Activated CD4-positive, alpha-beta T cell treated with anti-CD3 and anti-CD28 coated beads for 48 hours (primary cell): Measurements from ENCODE around the gene AKR1C2.
"Not testable (repeated sequence)": the region's sequence is repeated elsewhere in the genome, so short reads cannot be mapped to it uniquely, and the experiment has no call there.

Source experiments
- DNase-seq: peaks from one replicate; pipeline ENCODE4 v3.0.0-alpha.2; 2020

The AKR1C2 gene

DNA sequence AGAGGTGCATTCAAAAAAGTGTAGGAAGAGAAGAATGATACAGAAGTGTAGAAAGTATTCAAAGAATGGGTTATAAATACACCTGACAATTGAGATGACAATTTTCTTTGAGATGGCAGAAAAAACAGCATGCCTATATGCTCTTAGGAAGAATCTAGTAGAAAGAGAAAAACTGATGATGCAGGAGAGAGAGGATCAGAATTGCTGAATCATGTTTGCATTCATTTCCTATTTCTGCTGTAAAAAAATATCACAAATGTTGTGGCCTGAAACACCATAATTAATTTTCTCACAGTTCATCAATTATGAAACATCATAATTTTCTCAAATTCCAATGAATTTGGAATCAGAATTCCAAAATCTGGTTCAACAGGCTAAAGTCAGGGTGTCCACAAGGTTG, 50.3 kb downstream of the AKR1C2 start:
- DNase-seq, result no peak

DNA sequence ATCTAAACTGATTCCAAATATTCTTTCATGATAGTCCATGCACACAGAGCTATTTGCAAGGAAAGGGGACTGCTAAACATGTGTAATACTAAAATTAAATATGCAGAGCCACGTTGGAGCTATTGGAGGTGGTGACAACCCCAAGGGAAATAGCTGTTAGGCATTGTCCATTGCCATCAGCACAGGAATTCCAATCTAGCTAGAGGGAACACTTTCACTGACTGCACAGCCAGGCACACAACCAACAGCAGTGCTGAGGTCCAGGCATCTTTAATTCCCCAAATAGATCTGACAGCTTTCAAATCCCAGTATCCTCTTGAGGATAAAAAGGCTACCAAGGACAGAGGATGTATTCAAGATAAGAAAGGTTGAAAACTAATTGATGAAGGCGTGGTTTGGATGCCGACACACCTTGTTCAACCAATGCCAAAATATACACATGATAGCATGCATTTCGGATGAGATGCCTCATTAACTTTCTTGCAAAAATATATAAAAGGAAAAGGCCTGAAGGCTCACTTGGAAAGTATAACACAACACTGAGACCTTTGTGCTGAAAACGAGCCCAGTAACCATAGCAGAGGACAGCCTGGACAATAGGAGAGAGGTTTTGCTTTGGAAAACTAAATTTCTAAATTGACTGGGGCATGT, 52.0 kb downstream of the AKR1C2 start:
- not testable (repeated sequence) for DNase-seq

DNA sequence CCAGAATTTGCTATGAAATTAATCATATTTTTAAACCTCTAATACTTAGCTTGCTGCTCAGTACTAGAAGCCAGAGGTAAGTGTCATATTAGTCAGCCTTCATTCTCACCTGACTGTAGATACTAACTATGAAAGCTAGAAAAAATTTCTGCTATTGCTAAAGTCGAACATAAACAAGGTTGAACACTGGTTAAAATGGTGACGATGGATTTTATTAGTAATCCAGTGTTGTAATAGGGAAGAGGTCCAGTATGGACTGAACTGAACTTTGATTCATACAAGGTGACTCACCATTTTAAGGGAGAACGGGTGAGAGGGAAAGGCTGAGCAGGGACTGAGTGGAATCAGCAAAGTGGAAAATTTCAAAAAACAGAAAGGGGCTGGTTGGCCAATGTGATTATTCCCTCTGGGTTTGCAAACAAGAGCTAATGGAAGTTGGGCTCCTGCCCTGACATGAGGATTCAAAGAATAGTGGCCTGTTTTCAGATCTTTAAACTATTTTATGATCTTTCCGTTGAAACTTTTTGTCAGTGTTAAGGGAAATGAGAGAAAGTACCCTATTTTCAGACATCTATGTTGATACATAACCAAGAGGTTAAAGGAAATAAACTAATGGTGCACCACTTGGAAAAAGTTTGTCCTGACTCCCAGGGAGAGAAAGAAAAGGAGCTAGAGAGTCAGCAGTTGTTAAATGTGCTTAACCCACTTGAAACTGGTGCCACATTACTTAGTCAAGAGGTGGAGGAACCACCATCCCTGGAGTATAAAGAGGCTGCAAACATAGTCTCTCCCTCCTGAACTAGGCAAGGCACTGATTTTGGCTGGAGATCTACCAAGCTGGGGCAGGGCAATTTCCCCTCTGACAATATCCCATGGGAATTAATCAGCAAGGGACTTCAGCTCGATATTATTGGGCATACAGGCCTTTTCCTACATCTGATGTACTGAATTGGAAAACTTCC, 55.7 kb downstream of the AKR1C2 start:
- no peak for DNase-seq

DNA sequence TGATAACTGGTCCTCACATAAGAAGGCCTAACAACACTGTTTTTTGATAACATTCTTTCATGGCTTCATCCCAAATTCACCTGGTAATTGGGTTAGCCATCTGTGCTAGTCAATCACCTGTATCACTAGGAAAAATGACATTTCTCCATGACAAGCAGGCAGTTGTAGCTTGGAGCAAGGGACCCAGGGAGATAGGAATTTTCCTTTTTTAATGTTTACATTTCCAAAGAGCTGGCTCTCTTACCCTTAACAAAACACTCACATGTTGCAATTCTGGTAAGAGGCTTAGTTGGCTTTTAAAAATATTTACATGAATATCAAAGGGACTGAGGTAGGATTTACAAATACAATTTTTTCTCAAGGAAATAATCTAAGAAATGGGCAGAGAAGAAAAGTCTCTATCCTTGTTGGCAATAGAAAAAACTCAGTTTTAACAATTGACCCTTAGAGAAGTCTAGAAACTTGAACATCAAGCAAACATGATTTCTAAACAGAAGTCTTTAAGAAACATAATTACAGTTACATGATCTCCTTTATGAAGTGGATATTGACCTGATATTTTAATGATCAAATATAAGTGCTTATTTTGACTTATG, 56.5 kb downstream of the AKR1C2 start:
- no peak for DNase-seq

DNA sequence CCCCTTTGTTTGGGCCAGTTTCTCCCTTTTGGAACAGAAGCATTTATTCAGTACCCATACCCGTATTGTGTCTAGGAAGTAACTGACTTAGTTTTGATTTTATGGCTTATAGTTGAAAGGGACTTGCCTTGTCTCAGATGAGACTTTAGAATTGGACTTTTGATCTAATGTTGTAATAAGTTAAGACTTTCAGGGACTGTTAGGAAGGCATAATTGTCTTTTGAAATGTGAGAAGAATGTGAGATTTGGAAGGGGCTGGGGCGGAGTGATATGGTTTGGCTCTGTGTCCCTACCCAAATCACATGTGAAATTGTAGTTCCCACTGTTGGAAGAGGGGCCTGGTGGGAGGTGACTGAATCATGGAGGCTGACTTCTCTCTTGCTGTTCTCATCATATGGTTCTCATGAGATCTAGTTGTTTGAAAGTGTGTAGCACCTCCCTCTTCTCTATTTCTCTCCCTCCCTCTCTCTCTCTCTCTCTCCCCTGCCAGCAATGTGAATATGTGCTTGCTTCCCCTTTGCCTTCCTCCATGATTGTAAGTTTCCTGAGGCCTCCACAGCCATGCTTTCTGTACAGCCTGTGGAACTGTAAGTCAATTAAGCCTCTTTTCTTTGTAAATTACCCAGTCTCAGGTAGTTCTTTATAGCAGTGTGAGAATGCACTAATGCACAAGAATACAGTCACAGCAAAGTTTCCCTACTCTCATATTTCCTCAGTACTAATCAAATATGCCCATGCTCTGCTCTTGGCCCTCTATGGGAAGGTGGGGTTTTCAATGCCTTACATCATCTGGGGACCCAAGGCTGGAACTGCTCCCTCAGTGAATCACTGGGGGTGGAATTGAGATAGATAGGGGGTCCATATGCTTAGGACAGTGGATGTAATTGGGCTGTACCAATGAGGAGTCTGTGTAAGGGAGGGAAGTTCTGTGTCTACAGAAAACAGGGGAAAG, 57.6 kb downstream of the AKR1C2 start:
- DNase-seq, result no peak

DNA sequence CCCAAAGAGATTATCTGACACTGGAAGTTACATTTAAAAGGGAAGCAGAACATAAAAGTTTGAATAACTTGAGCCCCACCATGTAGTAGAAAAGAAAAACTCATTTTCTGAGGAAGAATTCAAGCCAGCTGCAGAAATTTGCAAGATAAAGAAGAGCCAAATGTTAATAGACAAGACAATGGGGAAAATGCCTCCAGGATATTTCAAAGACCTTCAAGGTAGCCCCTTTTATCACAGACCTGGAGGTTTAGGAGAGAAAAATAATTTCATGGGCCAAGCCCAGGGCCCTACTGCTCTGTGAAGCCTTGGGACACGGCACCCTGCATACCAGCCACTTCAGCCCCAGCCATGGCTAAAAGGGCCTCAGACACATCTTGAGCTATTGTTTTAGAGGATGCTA, 58.8 kb downstream of the AKR1C2 start:
- no peak for DNase-seq

DNA sequence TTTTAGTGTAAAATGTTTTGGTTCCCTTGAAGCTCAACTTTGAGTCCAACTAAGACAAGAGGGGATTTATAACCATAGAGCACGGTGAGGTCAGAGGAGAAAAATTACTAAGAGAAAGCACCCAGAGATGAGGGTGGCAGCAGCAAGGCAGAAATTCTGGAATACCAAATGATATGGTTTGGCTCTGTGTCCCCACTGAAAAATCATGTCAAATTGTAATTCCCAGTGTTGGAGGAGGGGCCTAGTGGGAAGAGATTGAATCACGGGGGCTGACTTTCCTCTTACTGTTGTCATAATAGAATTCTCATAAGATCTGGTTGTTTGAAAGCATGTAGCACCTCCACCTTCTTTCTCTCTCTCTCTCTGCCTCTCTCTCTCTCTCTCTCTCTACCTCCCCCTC, 59.8 kb downstream of the AKR1C2 start:
- DNase-seq, result no peak

DNA sequence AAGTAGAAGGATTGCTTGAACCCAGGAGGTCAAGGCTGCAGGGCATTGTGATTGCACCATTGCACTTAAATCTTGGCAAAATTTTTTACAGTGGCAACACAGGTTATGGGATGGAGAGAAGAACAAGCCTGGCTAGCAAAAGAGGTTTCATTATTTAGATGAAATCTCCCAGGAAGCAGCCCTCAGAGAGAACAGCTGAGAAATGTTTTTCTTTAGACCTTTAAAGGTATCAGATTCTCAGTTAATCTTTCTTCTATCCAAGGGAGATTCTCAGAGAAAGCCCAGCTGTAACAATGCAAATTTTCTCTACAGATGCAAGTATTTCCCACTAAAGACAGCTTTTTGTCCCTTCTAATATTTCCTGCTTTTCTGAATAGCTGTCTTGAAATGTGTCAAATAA, 60.2 kb downstream of the AKR1C2 start:
- not testable (repeated sequence) for DNase-seq

DNA sequence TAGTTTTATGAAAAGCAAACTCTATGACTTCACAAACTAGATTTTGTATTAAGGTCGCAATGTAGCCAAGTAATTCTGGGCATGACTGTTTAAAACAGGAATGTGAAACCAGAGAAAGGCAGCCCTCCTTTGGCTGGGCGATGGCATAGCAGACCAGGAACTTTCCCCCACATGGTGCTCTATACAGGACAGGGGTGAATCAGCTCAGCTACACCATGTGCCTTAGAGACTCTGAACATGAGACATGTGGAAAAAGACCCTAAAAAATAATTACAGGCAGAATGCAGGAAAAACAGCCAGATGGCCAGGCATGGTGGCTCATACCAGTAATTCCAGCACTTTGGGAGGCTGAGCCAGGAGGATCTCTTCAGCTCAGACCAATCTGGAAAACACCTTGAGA, 60.7 kb downstream of the AKR1C2 start:
- not testable (repeated sequence) for DNase-seq

DNA sequence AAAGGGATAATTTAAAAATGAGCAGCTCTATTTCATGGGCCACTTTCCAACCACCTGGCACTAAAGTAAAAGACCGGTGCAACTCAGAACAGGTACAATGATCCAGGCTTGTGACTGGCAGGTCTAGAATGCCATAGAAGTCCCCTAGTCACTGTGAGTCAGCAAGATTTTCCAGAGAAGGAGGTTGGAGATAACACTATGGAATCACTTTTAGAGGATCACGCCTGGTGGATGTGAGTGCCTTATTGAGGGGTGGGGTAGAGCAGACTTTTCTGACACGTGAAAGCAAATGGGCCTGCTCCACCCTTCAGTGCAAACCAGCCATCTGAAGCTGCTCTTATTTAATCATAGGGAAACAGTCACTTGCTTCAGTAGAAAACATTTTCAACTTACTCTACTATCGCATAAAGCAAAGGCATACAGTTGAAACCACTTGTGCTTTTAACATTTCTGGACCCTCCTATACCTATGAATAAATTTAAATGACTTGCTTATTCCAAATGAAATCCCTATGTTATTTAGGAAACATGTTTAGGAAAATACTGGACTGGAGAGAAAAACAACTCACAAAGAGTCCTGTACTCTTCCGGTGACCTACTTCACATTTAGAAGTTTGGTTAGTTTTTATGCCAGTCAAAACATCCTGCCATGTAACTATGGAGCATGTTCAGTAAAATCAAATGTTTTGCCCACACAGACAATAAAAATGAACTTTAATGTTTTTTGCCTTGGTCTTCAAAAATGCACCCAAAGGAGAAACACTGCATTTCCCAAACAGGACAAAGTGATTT, 61.9 kb downstream of the AKR1C2 start:
- DNase-seq, result no peak

DNA sequence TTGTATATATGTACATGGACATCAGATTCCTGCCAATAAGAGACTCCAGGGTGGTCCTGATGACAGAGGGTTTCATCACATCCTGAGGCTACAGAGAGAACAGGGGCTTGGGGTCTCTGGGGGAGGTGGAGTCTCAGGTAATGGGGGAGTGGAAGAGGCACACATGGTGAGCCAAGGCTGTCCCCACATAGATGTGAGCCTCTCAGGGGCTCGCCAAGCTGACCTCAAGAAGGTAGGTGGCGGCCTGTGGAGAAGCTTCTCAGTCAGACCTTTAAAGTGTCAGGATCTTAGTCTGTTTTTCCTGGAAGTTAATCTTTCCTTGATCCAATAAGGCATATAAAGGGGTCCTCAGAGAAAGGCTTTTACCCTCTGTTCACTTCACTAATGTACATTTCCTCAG, 62.7 kb downstream of the AKR1C2 start:
- DNase-seq, result not testable (repeated sequence)

DNA sequence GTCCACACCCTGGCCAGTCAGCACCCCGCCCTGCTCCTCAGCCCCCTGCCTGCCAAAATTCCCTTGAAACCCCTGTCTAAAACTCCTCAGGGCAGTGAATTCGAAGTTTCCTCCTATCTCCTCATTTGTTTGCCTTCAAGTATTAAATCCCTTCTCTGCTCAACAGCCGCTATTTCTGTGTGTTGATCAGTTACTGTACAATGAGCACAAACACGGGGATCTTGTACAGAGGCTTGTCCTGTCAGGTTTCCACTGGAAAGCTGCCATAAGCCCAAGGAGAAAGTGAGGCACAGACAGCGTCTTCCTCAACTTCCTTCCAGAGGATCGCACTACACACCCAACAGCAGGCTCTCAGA, 63.6 kb downstream of the AKR1C2 start:
- not testable (repeated sequence) for DNase-seq

DNA sequence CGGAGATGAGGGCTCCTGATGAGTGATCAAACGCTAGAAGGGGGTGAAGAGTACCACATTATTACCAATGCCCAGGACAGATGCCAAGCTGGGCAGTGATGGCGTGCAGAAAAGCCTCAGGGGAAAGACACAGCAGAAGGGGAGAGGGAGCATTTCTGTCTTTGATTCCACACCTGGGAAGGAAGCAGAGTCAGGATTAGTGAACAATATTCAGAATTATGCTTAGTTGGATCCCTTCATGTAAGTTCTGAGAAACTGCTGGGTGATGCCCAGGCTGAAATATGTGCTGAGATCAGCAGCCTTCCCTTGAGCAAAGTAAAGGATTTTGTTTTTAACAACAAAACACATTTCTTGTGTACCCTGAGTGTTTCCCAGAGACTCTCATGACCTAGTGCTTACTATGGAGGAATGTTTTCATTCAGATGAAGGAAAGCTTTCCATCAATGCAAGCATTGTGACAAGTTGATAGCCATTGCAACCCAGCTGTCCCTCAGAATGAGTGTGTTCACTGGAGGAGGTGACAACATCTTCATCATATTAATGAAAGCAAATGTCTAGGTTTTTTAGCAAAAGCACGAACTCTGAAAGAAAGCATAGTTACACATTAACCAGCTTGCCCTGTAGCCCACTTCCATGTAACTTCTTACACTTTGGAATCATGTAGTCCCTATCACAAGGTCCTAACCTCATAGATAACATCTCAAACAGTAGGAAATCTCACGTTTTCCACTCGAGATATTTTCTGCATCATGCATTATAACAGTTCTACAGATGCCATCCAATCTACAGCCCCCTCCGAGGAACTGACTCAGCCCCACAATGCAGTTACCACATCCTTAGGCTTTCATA, 64.2 kb downstream of the AKR1C2 start:
- DNase-seq, result no peak
